Loucy (cell line): ENCODE measurements around the gene ARMC8.

ENCODE experiments used
- CTCF ChIP-seq: fragments of 200-600 bp; sonication (generic); conservative IDR thresholded peaks from 2 replicates; pipeline ENCODE4 v1.5.1; 2014; ENCODE audit warnings: mild to moderate bottlenecking, antibody characterized with exemption, low read length
- EZH2phosphoT487 ChIP-seq: fragments of 200-600 bp; IDR thresholded peaks from 2 replicates; pipeline ENCODE4 v1.6.1; 2018; ENCODE audit warnings: antibody characterized with exemption, mild to moderate bottlenecking, moderate library complexity, borderline replicate concordance

GRCh38 chr3:138219255-138219654 lies 32.2 kb downstream of the ARMC8 start:
- TF ChIP-seq CTCF (no peak), EZH2phosphoT487 (no peak)
